H9 (cell line): Measurements from ENCODE around the gene SLC16A4. TPM values are rescaled to one million over a fixed set of nuclear protein-coding genes. Genes with fewer than 3 reads are reported as not detected.

ENCODE experiments used
- DNase-seq: peaks from one replicate; pipeline ENCODE4 v3.0.0-alpha.2; 2017
- H2AFZ ChIP-seq: one replicate; pipeline ENCODE4 v1.6.1; 2013; ENCODE audit warnings: mild to moderate bottlenecking, low read length, control low read depth, moderate library complexity
- H2AK5ac ChIP-seq: 2 replicates; pipeline ENCODE4 v1.6.1; 2013; ENCODE audit warnings: low read length, control low read depth, mixed read lengths; ENCODE audit not compliant: insufficient read length
- H2BK120ac ChIP-seq: one replicate; pipeline ENCODE4 v1.6.1; 2013; ENCODE audit warnings: low read depth, mild to moderate bottlenecking, low read length, control low read depth, inconsistent platforms; ENCODE audit not compliant: poor library complexity, severe bottlenecking
- H2BK12ac ChIP-seq: 2 replicates; pipeline ENCODE4 v1.6.1; 2013; ENCODE audit warnings: low read length, control low read depth, mixed read lengths, low read depth; ENCODE audit not compliant: insufficient read length
- H2BK15ac ChIP-seq: 2 replicates; pipeline ENCODE4 v1.6.1; 2013; ENCODE audit warnings: low read depth, low read length, control low read depth
- H2BK20ac ChIP-seq: one replicate; pipeline ENCODE4 v1.6.1; 2013; ENCODE audit warnings: low read depth, mild to moderate bottlenecking, low read length, control low read depth, inconsistent platforms; ENCODE audit not compliant: poor library complexity, severe bottlenecking
- H2BK5ac ChIP-seq: 2 replicates; pipeline ENCODE4 v1.6.1; 2013; ENCODE audit warnings: low read length, control low read depth, mixed read lengths; ENCODE audit not compliant: insufficient read length
- H3K14ac ChIP-seq: 2 replicates; pipeline ENCODE4 v1.6.1; 2013; ENCODE audit warnings: low read length, control low read depth; ENCODE audit not compliant: insufficient read depth
- H3K18ac ChIP-seq: 2 replicates; pipeline ENCODE4 v1.6.1; 2013; ENCODE audit warnings: low read depth, mild to moderate bottlenecking, mixed read lengths, low read length, control low read depth; ENCODE audit not compliant: insufficient read length
- H3K23ac ChIP-seq: 2 replicates; pipeline ENCODE4 v1.6.1; 2013; ENCODE audit warnings: low read length, control low read depth, mixed read lengths, low read depth; ENCODE audit not compliant: insufficient read length
- H3K23me2 ChIP-seq: 2 replicates; pipeline ENCODE4 v1.6.1; 2013; ENCODE audit warnings: low read depth, mild to moderate bottlenecking, mixed read lengths, low read length, control low read depth; ENCODE audit not compliant: insufficient read length, poor library complexity, severe bottlenecking
- H3K27ac ChIP-seq: 2 replicates; pipeline ENCODE4 v1.5.1; 2013; ENCODE audit warnings: low read length, control low read depth, mixed read lengths, low read depth; ENCODE audit not compliant: insufficient read length
- H3K27me3 ChIP-seq: 2 replicates; pipeline ENCODE4 v1.6.1; 2013; ENCODE audit warnings: low read length, control low read depth, inconsistent platforms; ENCODE audit not compliant: insufficient read depth
- H3K4ac ChIP-seq: 2 replicates; pipeline ENCODE4 v1.6.1; 2013; ENCODE audit warnings: low read depth, mild to moderate bottlenecking, control low read depth, inconsistent platforms, low read length, moderate library complexity
- H3K4me1 ChIP-seq: 2 replicates; pipeline ENCODE4 v1.6.1; 2013; ENCODE audit warnings: low read length, control low read depth, inconsistent platforms; ENCODE audit not compliant: insufficient read depth
- H3K4me2 ChIP-seq: 2 replicates; pipeline ENCODE4 v1.6.1; 2013; ENCODE audit warnings: low read length, control low read depth, mixed read lengths; ENCODE audit not compliant: insufficient read length, insufficient read depth
- H3K56ac ChIP-seq: 2 replicates; pipeline ENCODE4 v1.6.1; 2013; ENCODE audit warnings: low read depth, mild to moderate bottlenecking, mixed read lengths, low read length, control low read depth; ENCODE audit not compliant: insufficient read length
- H3K79me1 ChIP-seq: 2 replicates; pipeline ENCODE4 v1.6.1; 2013; ENCODE audit warnings: low read depth, mild to moderate bottlenecking, moderate library complexity, low read length, control low read depth, inconsistent platforms; ENCODE audit not compliant: insufficient read depth, poor library complexity, severe bottlenecking
- H3K79me2 ChIP-seq: 2 replicates; pipeline ENCODE4 v1.6.1; 2013; ENCODE audit warnings: low read length, control low read depth, inconsistent platforms; ENCODE audit not compliant: insufficient read depth
- H3K9ac ChIP-seq: 2 replicates; pipeline ENCODE4 v1.6.1; 2013; ENCODE audit warnings: low read length, control low read depth, mixed read lengths; ENCODE audit not compliant: insufficient read length; ENCODE audit errors: extremely low read depth
- H3K9me3 ChIP-seq: one replicate; pipeline ENCODE4 v1.6.1; 2013; ENCODE audit warnings: low read depth, low read length, inconsistent platforms; ENCODE audit not compliant: control insufficient read depth
- H3T11ph ChIP-seq: one replicate; pipeline ENCODE4 v1.6.1; 2013; ENCODE audit warnings: mild to moderate bottlenecking, low read length, control low read depth, inconsistent platforms
- H4K20me1 ChIP-seq: one replicate; pipeline ENCODE4 v1.6.1; 2013; ENCODE audit not compliant: control insufficient read depth, insufficient read length, insufficient read depth
- H4K5ac ChIP-seq: 2 replicates; pipeline ENCODE4 v1.6.1; 2013; ENCODE audit warnings: low read depth, mild to moderate bottlenecking, mixed read lengths, low read length, control low read depth; ENCODE audit not compliant: insufficient read length
- H4K8ac ChIP-seq: replicated peaks from 2 replicates; pipeline ENCODE4 v1.6.1; 2013; ENCODE audit warnings: low read length, control low read depth, mixed read lengths, low read depth; ENCODE audit not compliant: insufficient read length
- H4K91ac ChIP-seq: 2 replicates; pipeline ENCODE4 v1.6.1; 2013; ENCODE audit warnings: low read depth, mild to moderate bottlenecking, moderate library complexity, mixed read lengths, low read length, control low read depth; ENCODE audit not compliant: insufficient read length
- H3K27ac Mint-ChIP-seq, 3 experiments: 2 replicates in 2 of 3; 3 replicates in 1 of 3; pipeline ENCODE4 v1.8.0; 2020 to 2021; ENCODE audit warnings: mixed read lengths in 3 of 3, mild to moderate bottlenecking in 1 of 3, moderate library complexity in 1 of 3
- H3K27me3 Mint-ChIP-seq: 2 replicates; pipeline ENCODE4 v1.8.0; 2021; ENCODE audit warnings: low read depth, mild to moderate bottlenecking, moderate library complexity, mixed read lengths
- H3K36me3 Mint-ChIP-seq, 3 experiments: 2 replicates in 2 of 3; 3 replicates in 1 of 3; pipeline ENCODE4 v1.8.0; 2020 to 2021; ENCODE audit warnings: low read depth in 3 of 3, mixed read lengths in 3 of 3; ENCODE audit not compliant: insufficient read depth in 1 of 3
- H3K4me1 Mint-ChIP-seq, 2 experiments: 2 replicates each; pipeline ENCODE4 v1.8.0; 2020; ENCODE audit warnings: mixed read lengths in 2 of 2
- H3K4me3 Mint-ChIP-seq, 2 experiments: 2 replicates in 1 of 2; 3 replicates in 1 of 2; pipeline ENCODE4 v1.8.0; 2020 to 2021; ENCODE audit warnings: mild to moderate bottlenecking in 2 of 2, mixed read lengths in 2 of 2, moderate library complexity in 1 of 2
- H3K9me3 Mint-ChIP-seq, 2 experiments: 2 replicates in 1 of 2; 3 replicates in 1 of 2; pipeline ENCODE4 v1.8.0; 2020; ENCODE audit warnings: mild to moderate bottlenecking in 2 of 2, mixed read lengths in 2 of 2, moderate library complexity in 1 of 2
- CTCF ChIP-seq: fragments of 200-600 bp; sonication (generic); conservative IDR thresholded peaks from 3 replicates; pipeline ENCODE4 v1.8.0; 2021; ENCODE audit warnings: antibody characterized with exemption, mild to moderate bottlenecking
- WGBS: extraction: QIAGEN DNeasy Blood & Tissue Kit; methylation state at CpG from one replicate; pipeline ENCODE4 v1.1.7; 2013; ENCODE audit warnings: missing lambda C conversion rate, low lambda C conversion rate, mixed read lengths; ENCODE audit not compliant: insufficient read length; ENCODE audit errors: extremely low coverage; 5-methylcytosine and 5-hydroxymethylcytosine counted together
- total RNA-seq: library from RNA; stranded (reverse); gene quantifications from 2 replicates; pipeline ENCODE4 v1.2.1, GENCODE V29; 2021

The SLC16A4 gene
- total RNA-seq, 1 experiment from 2014 or later, result 0.17 TPM

DNA sequence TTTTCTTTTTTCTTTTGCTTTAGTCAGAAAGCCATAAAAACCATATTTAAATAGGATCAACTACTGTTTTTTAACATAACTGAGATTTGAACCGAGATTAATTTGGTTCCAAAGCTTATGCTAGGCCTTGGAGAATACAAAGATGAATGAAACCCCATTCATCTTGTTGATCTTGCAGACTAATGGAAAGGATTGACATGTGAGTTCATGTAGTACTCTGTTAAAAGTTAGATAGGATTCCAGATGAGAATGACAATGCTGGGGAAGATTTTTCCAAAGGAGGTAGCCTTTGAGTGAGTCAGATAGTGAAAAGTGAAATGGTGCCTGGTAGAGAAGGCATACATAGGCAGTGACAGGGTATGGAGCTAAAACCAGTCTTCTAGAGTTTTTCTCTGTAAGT is 29.0 kb downstream of the SLC16A4 start:
- H3K27me3 Mint-ChIP-seq, result no peaks in the 10 kb centered on the region
- no peak overlapping the region for H3K9ac ChIP-seq
- H3K27me3 ChIP-seq, result no peaks in the 10 kb centered on the region
- H3K79me1 ChIP-seq, result peaks cover 6% of the 10 kb centered on the region
- no peaks in the 10 kb centered on the region for H3K4me1 Mint-ChIP-seq
- no peak overlapping the region for H3K18ac ChIP-seq
- no peak overlapping the region for H3K4me2 ChIP-seq
- H3K4me3 Mint-ChIP-seq, result no peak overlapping the region
- H2AFZ ChIP-seq, result no peak overlapping the region
- H3T11ph ChIP-seq, result no peak overlapping the region
- H3K4ac ChIP-seq, result no peak overlapping the region
- H3K36me3 Mint-ChIP-seq, result peaks cover 10 to 45% (median 41%) of the 10 kb centered on the region in 3 experiments; a peak in 6 of 7 replicates
- H3K79me2 ChIP-seq, result no peaks in the 10 kb centered on the region; the same call in 1 of the 2 replicates
- no peak overlapping the region for H2AK5ac ChIP-seq
- H2BK5ac ChIP-seq, result no peak overlapping the region
- WGBS, result no CpG with 5 or more reads among the region's 1 CpG
- TF ChIP-seq CTCF, result no peak
- H3K9me3 ChIP-seq, result no peaks in the 10 kb centered on the region
- H4K5ac ChIP-seq, result no peak overlapping the region
- H4K8ac ChIP-seq, result no peak overlapping the region
- H3K23ac ChIP-seq, result no peak overlapping the region
- no peak overlapping the region for H3K56ac ChIP-seq
- H2BK15ac ChIP-seq, result no peak overlapping the region
- H2BK20ac ChIP-seq, result no peak overlapping the region
- DNase-seq, result no peak
- H3K27ac Mint-ChIP-seq, result no peak overlapping the region
- no peak overlapping the region for H2BK12ac ChIP-seq
- H4K20me1 ChIP-seq, result no peaks in the 10 kb centered on the region
- no peak overlapping the region for H3K14ac ChIP-seq
- no peaks in the 10 kb centered on the region for H3K4me1 ChIP-seq
- H3K23me2 ChIP-seq, result no peaks in the 10 kb centered on the region
- H3K9me3 Mint-ChIP-seq, result no peaks in the 10 kb centered on the region
- no peak overlapping the region for H3K27ac ChIP-seq
- no peak overlapping the region for H2BK120ac ChIP-seq
- no peak overlapping the region for H4K91ac ChIP-seq
